ENCODE results near the gene AGPAT2. TPM values are rescaled to one million over a fixed set of nuclear protein-coding genes. Genes with fewer than 3 reads are reported as not detected.

AGPAT2 gene
- total RNA-seq, 1 experiment from 2014 or later = 103 TPM

DNA sequence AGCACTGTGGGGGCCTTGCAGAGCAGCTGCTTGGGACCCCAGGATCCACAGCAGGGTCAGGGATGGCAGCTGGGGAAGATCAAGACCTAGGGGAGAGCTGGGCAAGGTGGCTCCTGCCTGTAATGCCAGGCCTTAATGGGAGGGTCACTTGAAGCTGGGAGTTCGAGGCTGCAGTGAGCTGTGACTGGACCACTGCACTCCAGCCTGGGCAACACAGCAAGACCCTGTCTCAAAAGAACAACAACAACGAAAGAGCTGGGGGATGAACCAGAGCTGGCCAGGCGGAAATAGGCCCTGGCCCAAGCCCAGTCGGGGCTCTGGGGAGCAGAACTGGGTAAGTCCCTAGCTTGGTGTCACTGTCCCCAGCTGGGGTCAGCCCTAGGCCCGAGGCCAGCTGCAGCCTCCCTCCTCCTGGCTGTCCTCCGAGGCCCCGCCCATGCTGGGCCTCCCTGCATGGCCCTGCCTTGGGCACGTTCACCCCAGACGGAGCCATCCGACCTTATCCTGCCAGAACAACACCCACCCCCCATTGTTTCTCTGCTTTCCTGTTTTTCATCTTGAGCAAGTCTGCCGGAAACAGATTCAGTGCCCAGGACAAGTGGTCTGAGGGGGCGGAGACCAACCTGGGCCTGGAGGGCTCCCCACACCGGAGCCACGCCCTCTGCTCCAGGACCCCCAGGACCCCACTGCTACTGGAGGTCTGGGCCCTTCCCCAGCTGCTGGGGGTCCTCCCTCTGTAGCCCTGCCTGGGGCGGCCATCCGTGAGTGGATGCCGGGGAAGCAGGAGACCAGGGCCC, 27.0 kb upstream of the AGPAT2 start:
- CTCF ChIA-PET = no interaction called here
- Histone ChIP-seq H3K27me3 (ENCODE audit: low read length) (no peaks in the 10 kb centered on the region), H4K20me1 (ENCODE audit: low read length) (no peaks in the 10 kb centered on the region), H3K9ac (ENCODE audit: low read length) (no peak overlapping the region), H3K4me3 (ENCODE audit: low read length) (no peak overlapping the region), H3K9me3 (ENCODE audit: low read length) (no peaks in the 10 kb centered on the region), H3K4me1 (ENCODE audit: insufficient read depth, low read length) (no peaks in the 10 kb centered on the region; the same call in 1 of the 2 replicates), H3K9me2 (replicated peaks; ENCODE audit: low read length) (no peaks in the 10 kb centered on the region), H2AFZ (ENCODE audit: low read length) (no peak overlapping the region), H3K79me2 (ENCODE audit: low read length) (no peaks in the 10 kb centered on the region), H3K4me2 (ENCODE audit: low read length) (no peak overlapping the region), H3K27ac (ENCODE audit: low read length) (no peak overlapping the region), H3K36me3 (ENCODE audit: low read depth, low read length) (no peaks in the 10 kb centered on the region), H3F3A (ENCODE audit: low read length, unreplicated experiment) (no peaks in the 10 kb centered on the region)
- BruUV-seq (replicated peaks) = TSS peak; percentile 28
- ATAC-seq (no peak), DNase-seq (no peak)
- POLR2A ChIA-PET (ENCODE audit: unreplicated experiment) = no interaction called here
- TF ChIP-seq, protein P1, sequence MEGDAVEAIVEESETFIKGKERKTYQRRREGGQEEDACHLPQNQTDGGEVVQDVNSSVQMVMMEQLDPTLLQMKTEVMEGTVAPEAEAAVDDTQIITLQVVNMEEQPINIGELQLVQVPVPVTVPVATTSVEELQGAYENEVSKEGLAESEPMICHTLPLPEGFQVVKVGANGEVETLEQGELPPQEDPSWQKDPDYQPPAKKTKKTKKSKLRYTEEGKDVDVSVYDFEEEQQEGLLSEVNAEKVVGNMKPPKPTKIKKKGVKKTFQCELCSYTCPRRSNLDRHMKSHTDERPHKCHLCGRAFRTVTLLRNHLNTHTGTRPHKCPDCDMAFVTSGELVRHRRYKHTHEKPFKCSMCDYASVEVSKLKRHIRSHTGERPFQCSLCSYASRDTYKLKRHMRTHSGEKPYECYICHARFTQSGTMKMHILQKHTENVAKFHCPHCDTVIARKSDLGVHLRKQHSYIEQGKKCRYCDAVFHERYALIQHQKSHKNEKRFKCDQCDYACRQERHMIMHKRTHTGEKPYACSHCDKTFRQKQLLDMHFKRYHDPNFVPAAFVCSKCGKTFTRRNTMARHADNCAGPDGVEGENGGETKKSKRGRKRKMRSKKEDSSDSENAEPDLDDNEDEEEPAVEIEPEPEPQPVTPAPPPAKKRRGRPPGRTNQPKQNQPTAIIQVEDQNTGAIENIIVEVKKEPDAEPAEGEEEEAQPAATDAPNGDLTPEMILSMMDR (conservative IDR thresholded peaks at IDR 0.05; ENCODE audit: low read depth, low read length) = no peak
- TF ChIP-seq EZH2 (IDR thresholded peaks at IDR 0.05; ENCODE audit: low read length, unreplicated experiment) (no peak), EZH2phosphoT487 (IDR thresholded peaks at IDR 0.05; ENCODE audit: borderline replicate concordance, low read length) (no peak)
- intact Hi-C loops (cut with micrococcal nuclease) = no loop called here

DNA sequence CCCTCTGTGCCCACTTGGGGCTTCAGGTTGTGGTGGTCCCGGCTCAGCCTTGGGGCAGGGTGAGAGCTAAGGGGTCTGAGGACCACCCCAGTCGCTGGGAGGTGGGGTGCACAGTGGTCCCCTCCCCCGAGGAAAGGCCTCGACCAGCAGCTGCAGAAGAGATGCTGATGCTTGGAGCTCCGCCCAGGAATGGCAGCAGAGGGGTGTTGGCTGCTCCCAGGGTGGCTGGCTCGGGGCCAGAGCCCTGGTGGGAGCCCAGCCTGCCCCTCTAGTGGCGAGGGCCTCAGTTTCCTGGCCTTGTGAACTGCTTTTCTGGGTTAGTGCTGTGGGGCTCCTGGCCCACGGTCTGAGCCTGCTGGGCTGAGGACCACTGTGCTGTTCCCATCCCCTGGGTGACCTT, 26.3 kb upstream of the AGPAT2 start:
- ATAC-seq (no peak), DNase-seq (no peak)
- POLR2A ChIA-PET (ENCODE audit: unreplicated experiment) = no interaction called here
- no peaks in the 10 kb centered on the region for H3K9me3 ChIP-seq (ENCODE audit: low read length)
- CTCF ChIA-PET = no interaction called here
- H3K4me2 ChIP-seq (ENCODE audit: low read length) = peak overlapping the region; percentile 90
- no peaks in the 10 kb centered on the region for H3K79me2 ChIP-seq (ENCODE audit: low read length)
- no peaks in the 10 kb centered on the region for H4K20me1 ChIP-seq (ENCODE audit: low read length)
- no peaks in the 10 kb centered on the region for H3K9me2 ChIP-seq (replicated peaks; ENCODE audit: low read length)
- intact Hi-C loops (cut with micrococcal nuclease) = no loop called here
- no TSS peak for BruUV-seq (replicated peaks)
- no peaks in the 10 kb centered on the region for H3K27me3 ChIP-seq (ENCODE audit: low read length)
- no peak for TF ChIP-seq EZH2phosphoT487 (IDR thresholded peaks at IDR 0.05; ENCODE audit: borderline replicate concordance, low read length)
- TF ChIP-seq EZH2 (IDR thresholded peaks at IDR 0.05; ENCODE audit: low read length, unreplicated experiment) = no peak
- H3F3A ChIP-seq (ENCODE audit: low read length, unreplicated experiment) = no peaks in the 10 kb centered on the region
- H2AFZ ChIP-seq (ENCODE audit: low read length) = no peak overlapping the region
- H3K4me1 ChIP-seq (ENCODE audit: insufficient read depth, low read length) = no peaks in the 10 kb centered on the region; the same call in 1 of the 2 replicates
- no peaks in the 10 kb centered on the region for H3K36me3 ChIP-seq (ENCODE audit: low read depth, low read length)
- H3K9ac ChIP-seq (ENCODE audit: low read length) = no peak overlapping the region
- no peak overlapping the region for H3K27ac ChIP-seq (ENCODE audit: low read length)
- peak overlapping the region; percentile 70 for H3K4me3 ChIP-seq (ENCODE audit: low read length)

DNA sequence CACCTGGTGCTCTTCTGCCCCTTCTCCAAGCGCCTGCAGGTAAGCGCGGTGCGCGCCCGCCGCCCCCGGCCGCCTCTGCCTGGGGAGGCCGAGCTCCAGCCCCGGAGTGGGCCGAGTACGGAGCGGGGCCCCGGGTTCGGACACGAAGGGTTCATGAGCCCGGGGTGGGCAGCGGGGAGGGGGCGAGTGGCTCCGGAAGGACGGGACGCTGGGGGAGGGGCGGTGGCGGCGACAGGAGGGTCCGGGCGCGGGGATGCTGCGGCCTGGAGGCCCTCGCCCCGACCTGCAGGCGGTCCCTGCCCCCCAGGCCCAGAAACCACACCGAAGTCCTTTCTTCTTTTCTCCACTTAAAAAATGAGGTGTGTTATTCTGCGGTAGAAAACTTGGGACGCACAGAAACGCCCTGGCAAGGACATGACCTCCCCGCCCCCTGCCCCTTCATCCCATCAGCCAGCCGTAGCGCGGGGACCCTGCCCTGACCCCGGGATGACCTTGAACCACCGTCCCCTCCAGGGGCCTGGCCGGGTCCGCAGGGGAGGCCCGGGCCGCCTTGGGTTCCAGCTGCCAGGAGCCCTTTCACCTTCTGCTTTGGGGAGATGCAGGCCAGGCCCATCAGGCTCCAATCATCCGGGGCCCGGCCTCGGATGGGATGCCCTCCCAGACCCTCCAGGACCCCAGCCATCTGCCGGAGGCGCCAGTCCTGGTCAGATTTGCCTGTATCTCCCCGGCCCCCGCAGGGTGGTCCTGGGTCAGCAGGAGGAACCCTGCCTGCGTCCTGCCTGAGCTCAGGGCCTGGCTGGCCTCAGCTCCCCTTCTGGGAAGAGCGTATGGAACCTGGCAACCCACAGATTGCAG, 25.7 kb upstream of the AGPAT2 start:
- Histone ChIP-seq H3F3A (ENCODE audit: low read length, unreplicated experiment) (no peaks in the 10 kb centered on the region), H3K9me2 (replicated peaks; ENCODE audit: low read length) (no peaks in the 10 kb centered on the region), H3K4me2 (ENCODE audit: low read length) (peak overlapping the region; percentile 90), H3K4me1 (ENCODE audit: insufficient read depth, low read length) (no peaks in the 10 kb centered on the region; the same call in 1 of the 2 replicates), H3K27ac (ENCODE audit: low read length) (no peak overlapping the region), H3K79me2 (ENCODE audit: low read length) (no peaks in the 10 kb centered on the region), H3K4me3 (ENCODE audit: low read length) (peak overlapping the region; percentile 70), H4K20me1 (ENCODE audit: low read length) (no peaks in the 10 kb centered on the region), H3K9me3 (ENCODE audit: low read length) (no peaks in the 10 kb centered on the region), H3K36me3 (ENCODE audit: low read depth, low read length) (no peaks in the 10 kb centered on the region), H3K27me3 (ENCODE audit: low read length) (no peaks in the 10 kb centered on the region), H3K9ac (ENCODE audit: low read length) (peak overlapping the region; percentile 53), H2AFZ (ENCODE audit: low read length) (0 out of 2 replicates have a peak overlapping the region, but pooled peaks have one; percentile 10)
- ChIA-PET CTCF (no interaction called here), POLR2A (ENCODE audit: unreplicated experiment) (no interaction called here)
- TF ChIP-seq, protein P1 (conservative IDR thresholded peaks at IDR 0.05; ENCODE audit: low read depth, low read length) = no peak
- TF ChIP-seq EZH2phosphoT487 (IDR thresholded peaks at IDR 0.05; ENCODE audit: borderline replicate concordance, low read length) (no peak), EZH2 (IDR thresholded peaks at IDR 0.05; ENCODE audit: low read length, unreplicated experiment) (no peak)
- ATAC-seq (0 out of 2 replicates have a peak, but pooled peaks have one; percentile 8), DNase-seq (no peak)
- BruUV-seq (replicated peaks) = no TSS peak
- intact Hi-C loops (cut with micrococcal nuclease) = no loop called here
